PC-3 (cell line): Measurements from ENCODE around the gene TNPO1. TPM values are rescaled to one million over a fixed set of nuclear protein-coding genes. Genes with fewer than 3 reads are reported as not detected.

Experiments used
- ATAC-seq: fragments of 200-7000 bp; cut with Tn5 transposase; 2 replicates; pipeline ENCODE4 v1.9.1; 2020; ENCODE audit warnings: mild to moderate bottlenecking, moderate library complexity
- BruUV-seq: library from RNA; stranded (reverse); fragments of 400-500 nt; replicated peaks from 2 replicates; lab custom pipeline; 2021; lab: Mats Ljungman, UMichigan
- CTCF ChIA-PET: fragments of 300-600 bp; sonication (Branson Sonifier 250); formaldehyde crosslinking; loops from one replicate; lab custom pipeline; 2022; ENCODE audit warnings: antibody characterized with exemption; lab: Charles Lee
- POLR2A ChIA-PET: fragments of 300-600 bp; sonication (Branson Sonifier 250); formaldehyde crosslinking; loops from one replicate; lab custom pipeline; 2022; ENCODE audit warnings: antibody characterized with exemption; ENCODE audit not compliant: unreplicated experiment; lab: Charles Lee
- DNase-seq: peaks from one replicate; pipeline ENCODE4 v3.0.0-alpha.2; 2015
- H2AFZ ChIP-seq: fragments of 300-600 bp; sonication (generic); 2 replicates; pipeline ENCODE4 v1.6.0; 2016; ENCODE audit warnings: antibody characterized with exemption, low read length
- H3F3A ChIP-seq: fragments of 300-600 bp; sonication (generic); one replicate; pipeline ENCODE4 v1.6.0; 2017; ENCODE audit warnings: antibody characterized with exemption, low read length, control low read depth, mild to moderate bottlenecking; ENCODE audit not compliant: unreplicated experiment
- H3K27ac ChIP-seq: fragments of 300-600 bp; sonication (generic); 2 replicates; pipeline ENCODE4 v1.5.1; 2016; ENCODE audit warnings: mild to moderate bottlenecking, low read length
- H3K27me3 ChIP-seq: fragments of 300-600 bp; sonication (generic); 2 replicates; pipeline ENCODE4 v1.6.1; 2016; ENCODE audit warnings: low read length, mixed read lengths
- H3K36me3 ChIP-seq: fragments of 300-600 bp; sonication (generic); 2 replicates; pipeline ENCODE4 v1.6.1; 2016; ENCODE audit warnings: low read depth, mixed run types, low read length, mixed read lengths
- H3K4me1 ChIP-seq: fragments of 300-600 bp; sonication (generic); 2 replicates; pipeline ENCODE4 v1.5.1; 2016; ENCODE audit warnings: low read length; ENCODE audit not compliant: insufficient read depth
- H3K4me2 ChIP-seq: fragments of 300-600 bp; sonication (generic); 2 replicates; pipeline ENCODE4 v1.6.0; 2016; ENCODE audit warnings: low read length
- H3K4me3 ChIP-seq: fragments of 300-600 bp; sonication (generic); 2 replicates; pipeline ENCODE4 v1.5.1; 2016; ENCODE audit warnings: mild to moderate bottlenecking, low read length, mixed read lengths
- H3K79me2 ChIP-seq: fragments of 300-600 bp; sonication (generic); 2 replicates; pipeline ENCODE4 v1.6.1; 2017; ENCODE audit warnings: low read length, mixed read lengths
- H3K9ac ChIP-seq: fragments of 300-600 bp; sonication (generic); 2 replicates; pipeline ENCODE4 v1.6.0; 2016; ENCODE audit warnings: mild to moderate bottlenecking, low read length
- H3K9me2 ChIP-seq: fragments of 300-600 bp; sonication (generic); replicated peaks from 2 replicates; pipeline ENCODE4 v1.6.1; 2016; ENCODE audit warnings: mixed run types, low read length, mixed read lengths
- H3K9me3 ChIP-seq: fragments of 300-600 bp; sonication (generic); 2 replicates; pipeline ENCODE4 v1.6.1; 2016; ENCODE audit warnings: low read length, mixed read lengths
- H4K20me1 ChIP-seq: fragments of 300-600 bp; sonication (generic); 2 replicates; pipeline ENCODE4 v1.6.1; 2016; ENCODE audit warnings: low read length, mixed read lengths
- CTCF ChIP-seq: fragments of 300-600 bp; sonication (generic); conservative IDR thresholded peaks from 2 replicates; pipeline ENCODE4 v1.5.1; 2017; ENCODE audit warnings: antibody characterized with exemption, low read depth, mild to moderate bottlenecking, low read length
- EZH2 ChIP-seq: fragments of 300-600 bp; sonication (generic); IDR thresholded peaks from one replicate; pipeline ENCODE4 v1.6.1; 2017; ENCODE audit warnings: antibody characterized with exemption, mild to moderate bottlenecking, low read length; ENCODE audit not compliant: unreplicated experiment
- EZH2phosphoT487 ChIP-seq: fragments of 300-600 bp; sonication (generic); IDR thresholded peaks from 2 replicates; pipeline ENCODE4 v1.6.1; 2018; ENCODE audit warnings: mild to moderate bottlenecking, antibody characterized with exemption, low read length, borderline replicate concordance
- intact Hi-C: fragments of 100-400 bp; cut with micrococcal nuclease; formaldehyde crosslinking; loops from 2 replicates; pipeline ENCODE4 v1.9.0; 2023
- total RNA-seq: library from RNA; depleted of rRNA; stranded (reverse); fragments of >200 nt; gene quantifications from 2 replicates; pipeline ENCODE4 v1.2.3, GENCODE V29; 2014

The TNPO1 gene
- total RNA-seq, 1 experiment from 2014 or later, result 187 TPM

DNA sequence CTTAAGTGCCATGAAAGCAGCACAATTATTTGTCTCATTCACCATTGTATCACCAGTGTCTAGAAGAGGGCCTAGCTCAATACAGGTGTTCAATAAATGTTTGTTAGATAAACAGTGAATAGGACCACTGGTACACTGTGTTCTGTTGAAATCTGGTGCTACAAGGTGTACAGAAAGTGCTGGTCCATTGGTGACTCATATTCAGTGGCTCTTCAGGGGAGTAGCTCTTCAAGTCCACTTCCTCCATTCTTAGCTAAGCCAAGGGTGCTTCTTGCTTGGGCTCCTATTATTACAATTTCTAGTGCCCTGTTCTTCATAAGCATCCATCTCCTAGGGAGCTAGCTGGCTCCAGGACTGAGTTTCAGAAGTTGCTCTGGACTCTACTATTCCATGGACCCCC is 133.0 kb downstream of the TNPO1 start:
- Histone ChIP-seq H3K4me3 (no peak overlapping the region), H3K36me3 (no peaks in the 10 kb centered on the region), H3F3A (peaks cover 8% of the 10 kb centered on the region), H2AFZ (no peak overlapping the region), H3K4me1 (peaks cover 25% of the 10 kb centered on the region), H3K9ac (no peak overlapping the region), H3K9me3 (no peaks in the 10 kb centered on the region), H4K20me1 (no peaks in the 10 kb centered on the region), H3K79me2 (no peaks in the 10 kb centered on the region), H3K27me3 (no peaks in the 10 kb centered on the region), H3K9me2 (no peaks in the 10 kb centered on the region), H3K27ac (no peak overlapping the region), H3K4me2 (no peak overlapping the region)
- intact Hi-C loops, result no loop called here
- BruUV-seq, result no TSS peak
- DNase-seq, result no peak
- TF ChIP-seq CTCF, result no peak
- TF ChIP-seq EZH2, result no peak
- TF ChIP-seq EZH2phosphoT487, result no peak
- ChIA-PET POLR2A (interaction anchor here (0.6 kb wide), 1 partner anchor 9 kb away, joined by 3 read pairs; no protein-coding TSS in a partner anchor), CTCF (no interaction called here)
- no peak for ATAC-seq

- Histone ChIP-seq H3K36me3 (no peaks in the 10 kb centered on the region), H3K9me2 (no peaks in the 10 kb centered on the region), H3K4me3 (peak overlapping the region; percentile 61), H2AFZ (peak overlapping the region; percentile 76), H3K9me3 (no peaks in the 10 kb centered on the region), H3K79me2 (peaks cover under 1% of the 10 kb centered on the region), H3K4me2 (peak overlapping the region; percentile 86), H4K20me1 (no peaks in the 10 kb centered on the region), H3F3A (peaks cover 8% of the 10 kb centered on the region), H3K27me3 (no peaks in the 10 kb centered on the region), H3K27ac (peak overlapping the region; percentile 81), H3K9ac (0 out of 2 replicates have a peak overlapping the region, but pooled peaks have one; percentile 5), H3K4me1 (peaks cover 33% of the 10 kb centered on the region)
- TF ChIP-seq CTCF (no peak), EZH2 (no peak), EZH2phosphoT487 (no peak)
- ChIA-PET CTCF (no interaction called here), POLR2A (no interaction called here)
- no TSS peak for BruUV-seq
- peak; percentile 82 for DNase-seq
- intact Hi-C loops, result loop anchor here (10.0 kb wide), 1 partner anchor 503 kb away; no protein-coding TSS in a partner anchor
- peak; percentile 49 for ATAC-seq
These were observed 135.4 kb downstream of the TNPO1 start for GRCh38 chr5:72951671-72952468.

GRCh38 chr5:72954389-72954788 is 137.9 kb downstream of the TNPO1 start:
- intact Hi-C loops, result loop anchor here (10.0 kb wide), 1 partner anchor 500 kb away; no protein-coding TSS in a partner anchor
- Histone ChIP-seq H2AFZ (no peak overlapping the region), H3F3A (peaks cover 8% of the 10 kb centered on the region), H3K9me3 (no peaks in the 10 kb centered on the region), H3K4me1 (peaks cover 53% of the 10 kb centered on the region), H3K9me2 (no peaks in the 10 kb centered on the region), H3K27ac (no peak overlapping the region), H3K79me2 (peaks cover 26% of the 10 kb centered on the region), H3K9ac (no peak overlapping the region), H3K4me3 (peak overlapping the region; percentile 71; the same call in 1 of the 2 replicates), H3K27me3 (no peaks in the 10 kb centered on the region), H3K4me2 (peak overlapping the region; percentile 94), H4K20me1 (no peaks in the 10 kb centered on the region), H3K36me3 (no peaks in the 10 kb centered on the region)
- DNase-seq (no peak), ATAC-seq (no peak)
- TF ChIP-seq EZH2phosphoT487, result no peak
- no peak for TF ChIP-seq CTCF
- no peak for TF ChIP-seq EZH2
- CTCF ChIA-PET, result no interaction called here
- BruUV-seq, result no TSS peak
- POLR2A ChIA-PET, result no interaction called here
